HFF-Myc (cell line): ENCODE results near the gene PHF19.

ENCODE experiments used
- DNase-seq: peaks from one replicate; pipeline ENCODE4 v3.0.0-alpha.2; 2011; ENCODE audit warnings: low read depth; ENCODE audit errors: extremely low read depth
- H3K4me3 ChIP-seq: replicated peaks from 2 replicates; pipeline ENCODE4 v1.5.1; 2011; ENCODE audit warnings: low read depth, mild to moderate bottlenecking, control low read depth, low read length
- TF ChIP-seq, protein P1 (sequence below): IDR thresholded peaks from 2 replicates; pipeline ENCODE4 v1.5.1; 2012; ENCODE audit warnings: mild to moderate bottlenecking, low read depth, low read length, control low read depth; ENCODE audit errors: missing control alignments

PHF19 gene

GRCh38 chr9:120883608-120883996 lies 6.6 kb upstream of the PHF19 start:
- H3K4me3 ChIP-seq: no peak overlapping the region
- TF ChIP-seq, protein P1, sequence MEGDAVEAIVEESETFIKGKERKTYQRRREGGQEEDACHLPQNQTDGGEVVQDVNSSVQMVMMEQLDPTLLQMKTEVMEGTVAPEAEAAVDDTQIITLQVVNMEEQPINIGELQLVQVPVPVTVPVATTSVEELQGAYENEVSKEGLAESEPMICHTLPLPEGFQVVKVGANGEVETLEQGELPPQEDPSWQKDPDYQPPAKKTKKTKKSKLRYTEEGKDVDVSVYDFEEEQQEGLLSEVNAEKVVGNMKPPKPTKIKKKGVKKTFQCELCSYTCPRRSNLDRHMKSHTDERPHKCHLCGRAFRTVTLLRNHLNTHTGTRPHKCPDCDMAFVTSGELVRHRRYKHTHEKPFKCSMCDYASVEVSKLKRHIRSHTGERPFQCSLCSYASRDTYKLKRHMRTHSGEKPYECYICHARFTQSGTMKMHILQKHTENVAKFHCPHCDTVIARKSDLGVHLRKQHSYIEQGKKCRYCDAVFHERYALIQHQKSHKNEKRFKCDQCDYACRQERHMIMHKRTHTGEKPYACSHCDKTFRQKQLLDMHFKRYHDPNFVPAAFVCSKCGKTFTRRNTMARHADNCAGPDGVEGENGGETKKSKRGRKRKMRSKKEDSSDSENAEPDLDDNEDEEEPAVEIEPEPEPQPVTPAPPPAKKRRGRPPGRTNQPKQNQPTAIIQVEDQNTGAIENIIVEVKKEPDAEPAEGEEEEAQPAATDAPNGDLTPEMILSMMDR: no peak
- no peak for DNase-seq

DNA sequence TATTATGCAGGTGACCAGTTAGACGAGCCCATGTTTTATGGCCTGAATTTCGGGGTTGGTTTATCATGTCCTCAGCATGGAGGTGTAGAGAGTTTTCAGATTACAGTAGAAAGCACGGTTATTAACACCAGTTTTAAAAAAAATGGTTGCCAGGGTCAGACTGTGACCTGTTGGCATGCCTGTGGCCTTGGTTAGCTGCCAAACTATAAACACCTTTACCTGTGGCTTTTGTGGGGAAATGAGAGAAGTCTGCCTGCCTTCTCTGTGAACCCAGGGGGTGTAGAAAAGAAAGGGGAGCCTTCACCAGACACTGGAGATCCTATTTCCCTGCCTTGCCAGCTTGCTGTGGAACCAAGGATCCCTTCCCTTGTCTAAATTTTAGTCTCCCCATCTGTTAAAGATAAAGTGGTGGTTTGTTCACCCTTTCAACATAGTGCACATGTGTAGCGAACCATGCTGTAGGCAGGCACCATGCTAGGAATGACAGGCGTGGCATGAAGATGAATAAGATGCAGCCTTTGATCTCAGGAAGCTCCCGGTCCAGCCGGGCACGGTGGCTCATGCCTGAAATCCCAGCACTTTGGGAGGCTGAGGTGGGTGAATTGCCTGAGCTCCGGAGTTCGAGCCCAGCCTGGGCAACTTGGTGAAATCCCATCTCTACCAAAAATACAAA lies 6.1 kb upstream of the PHF19 start:
- no peak for DNase-seq
- no peak overlapping the region for H3K4me3 ChIP-seq
- TF ChIP-seq, protein P1: no peak

GRCh38 chr9:120879446-120879845 lies 2.5 kb upstream of the PHF19 start:
- no peak overlapping the region for H3K4me3 ChIP-seq
- DNase-seq: no peak
- TF ChIP-seq, protein P1: no peak

DNA sequence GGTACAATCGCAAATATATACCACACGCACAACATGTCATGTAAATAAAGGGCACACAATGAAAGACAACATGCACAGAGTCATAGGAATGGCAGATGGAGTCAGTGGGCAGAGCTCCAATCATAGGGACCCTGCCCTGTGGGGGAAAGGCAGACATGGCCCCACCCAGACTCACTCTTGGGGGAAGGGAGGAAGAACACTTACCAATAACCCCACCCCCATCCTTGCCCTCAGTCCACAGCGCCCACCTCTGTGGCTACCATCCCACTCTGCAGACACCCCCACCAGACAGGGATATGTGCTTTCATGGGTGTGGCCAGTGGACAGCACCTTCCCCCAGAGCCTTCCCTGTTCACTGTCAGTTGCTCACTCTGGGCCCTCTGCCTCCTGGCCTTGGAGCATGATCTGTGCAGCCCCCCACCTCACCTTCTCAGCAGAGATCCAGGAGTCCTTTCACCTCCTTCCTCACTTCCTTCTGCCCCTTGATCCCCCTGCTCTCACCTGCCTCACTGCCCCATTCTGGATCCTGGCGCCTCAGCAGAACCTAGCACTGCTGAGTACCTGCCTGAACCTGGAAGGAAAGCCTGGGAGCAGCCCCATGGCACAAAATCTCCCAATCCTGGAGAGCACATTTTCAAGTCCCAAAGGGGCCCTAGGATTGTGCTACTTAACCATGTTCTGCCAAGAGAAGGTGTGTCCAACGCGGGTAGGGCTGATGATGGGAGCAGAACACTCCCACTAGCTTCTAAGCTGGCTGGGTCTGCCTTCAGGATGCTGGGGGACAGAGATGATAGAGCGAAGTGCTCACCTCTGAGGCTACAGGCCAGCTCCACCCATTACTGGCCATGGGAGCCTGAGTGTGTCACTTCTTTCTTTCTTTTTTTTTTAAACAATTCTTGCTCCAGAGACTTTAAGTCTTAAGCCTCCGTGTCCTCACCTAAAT lies 1.5 kb upstream of the PHF19 start:
- TF ChIP-seq, protein P1: no peak
- no peak overlapping the region for H3K4me3 ChIP-seq
- DNase-seq: no peak

- peak overlapping the region; percentile 52 for H3K4me3 ChIP-seq
- TF ChIP-seq, protein P1: no peak
- DNase-seq: no peak
Measured at GRCh38 chr9:120877276-120878034, 467 bp upstream of the PHF19 start.

DNA sequence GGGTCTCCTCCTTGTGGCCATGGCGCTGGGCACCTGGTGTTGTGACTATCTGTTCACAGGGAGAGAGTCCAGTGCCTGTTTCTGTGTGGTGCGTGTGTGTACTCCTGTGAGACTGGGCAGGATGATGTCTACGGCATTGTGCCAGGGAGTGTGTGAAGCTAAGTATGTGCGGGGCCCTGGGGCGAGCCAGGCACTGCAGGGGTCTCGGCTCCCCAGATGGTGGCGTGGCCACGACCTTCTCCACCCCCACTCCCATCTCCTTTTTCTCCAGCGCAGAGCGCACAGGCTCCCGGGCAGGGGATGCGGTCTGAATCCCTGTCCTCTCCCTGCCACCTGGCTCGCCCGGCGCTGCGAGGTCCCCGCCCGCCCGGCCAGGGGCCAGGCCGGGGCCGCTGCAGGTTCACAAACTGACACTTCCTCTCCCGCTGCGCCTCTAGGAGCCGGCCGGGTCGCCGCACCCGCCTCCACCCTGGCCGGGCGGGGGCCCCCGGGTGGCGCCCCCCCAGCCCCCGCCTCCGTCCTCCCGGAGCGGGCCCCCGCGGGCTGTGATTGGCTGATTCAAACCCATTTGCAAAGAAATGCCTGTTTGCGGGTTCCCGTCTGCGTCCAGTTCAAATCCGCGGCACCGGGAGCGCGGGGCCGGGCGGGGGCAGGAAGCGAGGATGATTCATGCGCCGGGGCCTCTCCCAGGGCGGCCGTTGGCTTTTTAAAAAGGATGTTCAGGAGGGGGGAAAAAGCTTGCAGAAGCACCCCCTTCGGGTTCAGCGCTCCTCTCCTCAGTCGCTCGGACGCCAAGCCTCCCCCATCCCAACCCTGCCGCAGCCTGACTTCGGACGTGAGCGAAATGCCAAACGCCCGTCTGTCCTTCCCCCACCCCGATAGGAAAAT lies 790 bp downstream of the PHF19 start:
- DNase-seq: peak; percentile 52
- TF ChIP-seq, protein P1: peak; percentile 11
- H3K4me3 ChIP-seq: peak overlapping the region; percentile 62
